Amniotic stem cell (primary cell): ENCODE data around the gene GMNC.

Experiments
- DNase-seq: peaks from one replicate; lab custom pipeline; 2025; lab: John Stamatoyannopoulos, UW

GMNC gene

DNA sequence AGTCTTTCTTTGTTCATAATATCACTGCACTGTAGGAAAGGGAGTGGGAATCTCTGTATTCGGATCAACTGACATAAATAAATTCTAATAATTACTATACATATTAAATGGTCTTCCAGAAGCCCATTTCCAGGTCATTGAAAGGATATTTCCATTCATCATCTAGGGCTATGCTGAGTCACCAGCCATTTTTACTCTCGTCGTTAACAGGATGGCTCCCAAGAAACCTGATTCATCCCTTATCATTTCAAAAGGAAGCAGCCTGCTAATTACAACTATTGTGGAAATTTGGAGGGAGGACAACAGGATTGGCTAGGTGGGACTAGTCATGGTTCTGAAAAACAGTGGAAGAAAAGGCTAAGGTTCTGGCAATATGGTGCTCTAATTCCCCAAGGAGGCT is 13.6 kb downstream of the GMNC start:
- no peak for DNase-seq

DNA sequence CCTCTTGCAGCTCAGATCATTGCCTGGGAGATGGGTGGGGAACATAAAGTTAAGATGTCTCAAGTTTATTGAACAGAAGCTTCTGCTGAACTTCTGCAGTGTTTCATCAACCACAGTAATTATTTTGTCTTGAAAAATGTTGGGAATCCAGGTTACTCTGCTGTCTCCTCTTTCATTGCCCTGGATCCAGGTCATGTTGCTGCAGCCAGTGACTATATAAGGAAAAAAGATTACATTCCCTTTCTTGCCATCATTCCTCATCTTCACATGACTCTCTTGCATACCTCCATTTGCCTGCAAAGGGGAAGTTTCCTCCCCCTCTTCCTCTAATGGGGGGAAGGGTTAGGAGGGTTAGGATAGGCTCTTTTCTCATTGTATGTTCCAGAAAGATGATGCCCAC is 15.1 kb downstream of the GMNC start:
- DNase-seq: no peak

DNA sequence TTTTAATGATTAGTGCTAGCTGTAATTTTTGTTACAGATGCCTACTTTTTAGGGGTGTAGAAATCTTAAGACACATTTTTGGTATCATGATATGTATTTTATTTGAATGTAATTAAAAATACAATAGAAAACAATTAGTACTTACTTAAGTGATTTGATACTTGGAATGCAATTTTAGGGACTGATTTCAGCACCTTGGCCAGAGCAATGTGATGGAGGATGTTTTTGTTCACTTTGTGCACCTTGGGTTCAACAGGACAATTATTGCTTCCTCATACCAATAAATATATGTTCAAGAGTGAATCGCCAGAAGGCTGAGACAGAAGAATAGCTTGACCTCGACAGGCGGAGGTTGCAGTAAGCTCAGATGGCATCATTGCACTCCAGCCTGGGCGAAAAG is 22.3 kb downstream of the GMNC start:
- no peak for DNase-seq

DNA sequence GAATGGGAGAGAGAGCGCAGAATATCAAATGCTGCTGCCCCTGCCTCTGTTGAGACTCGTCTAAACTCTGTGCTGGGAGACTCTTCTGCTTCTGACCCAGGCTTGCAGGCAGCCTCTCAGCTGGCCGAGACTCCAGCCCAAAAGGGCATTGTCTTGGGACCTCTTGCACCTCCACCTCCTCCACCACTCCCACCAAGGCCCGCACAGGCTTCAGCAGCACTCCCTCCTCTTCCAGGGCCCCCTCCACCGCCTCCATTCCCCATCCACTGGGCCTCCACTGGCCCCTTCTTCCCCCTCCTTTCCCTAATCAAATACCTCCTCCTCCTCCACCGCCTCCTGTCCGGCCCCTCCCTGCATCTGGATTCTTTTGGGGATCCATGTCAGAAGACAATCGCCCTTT is 31.3 kb downstream of the GMNC start:
- DNase-seq: no peak

DNA sequence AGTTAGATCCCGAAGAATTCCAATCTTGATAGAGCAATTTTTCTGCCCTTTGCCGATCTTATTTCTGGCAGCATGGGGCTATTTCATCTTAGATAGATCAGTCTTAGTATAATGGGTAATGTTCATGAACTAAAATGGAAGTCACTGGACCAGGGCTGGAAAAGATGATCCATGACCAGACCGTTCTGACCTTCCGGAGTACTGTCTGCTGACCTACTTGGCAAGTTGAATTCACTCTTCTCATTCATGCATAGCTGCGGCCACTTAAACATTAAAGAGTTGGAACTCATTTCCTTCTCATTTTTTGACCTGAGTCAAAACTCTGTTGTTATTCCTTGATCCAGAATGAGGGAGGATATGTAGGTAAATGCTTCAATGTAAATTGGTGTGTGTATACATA is 32.5 kb downstream of the GMNC start:
- no peak for DNase-seq

DNA sequence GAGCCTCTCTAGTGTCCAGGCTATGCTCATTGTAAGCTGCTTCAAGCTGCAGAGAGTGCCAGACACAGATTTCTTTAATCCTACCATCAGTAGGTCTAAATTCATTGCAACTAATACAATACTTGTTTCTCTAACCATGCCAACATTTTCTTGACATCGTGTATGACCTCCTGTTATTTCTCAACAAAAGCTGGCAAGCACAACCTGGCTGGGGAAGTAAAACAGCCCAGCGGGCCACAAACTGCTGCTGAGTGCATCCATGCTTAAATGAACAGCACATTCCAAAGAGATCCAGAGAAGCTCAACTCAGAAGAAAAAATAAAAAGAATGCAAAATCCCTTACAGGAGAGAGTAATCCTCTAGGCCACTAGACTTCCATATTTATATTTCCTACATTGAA is 36.5 kb downstream of the GMNC start:
- no peak for DNase-seq

DNA sequence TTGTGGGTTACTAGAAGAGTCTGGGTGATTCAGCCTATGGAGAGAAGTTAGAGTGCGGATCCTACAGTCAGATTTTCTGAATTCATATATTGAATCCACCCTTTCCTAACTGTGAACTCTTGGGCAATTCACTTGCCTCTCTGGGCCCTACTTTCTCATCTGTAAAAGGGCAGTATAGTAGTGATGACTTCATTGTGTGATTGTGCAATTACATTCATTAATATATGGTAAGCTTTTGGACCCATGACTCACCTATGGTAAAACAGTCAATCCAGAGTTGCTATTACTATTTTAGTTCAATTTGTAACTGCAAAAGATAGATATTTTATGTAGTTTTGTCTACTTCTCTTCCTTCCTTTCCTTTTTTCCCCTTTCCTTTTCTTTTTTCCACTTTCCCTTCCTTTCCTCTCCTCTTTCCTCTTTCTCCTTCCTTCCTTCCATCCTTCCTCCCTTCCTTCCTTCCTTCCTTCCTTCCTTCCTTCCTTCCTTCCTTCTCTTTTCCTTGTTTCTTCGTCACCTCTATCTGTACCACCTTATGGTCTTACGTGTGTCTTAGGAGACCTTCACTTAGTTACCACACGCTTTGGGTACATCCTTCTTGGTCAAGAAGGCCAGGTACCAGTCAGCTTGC is 37.0 kb downstream of the GMNC start:
- DNase-seq: no peak

DNA sequence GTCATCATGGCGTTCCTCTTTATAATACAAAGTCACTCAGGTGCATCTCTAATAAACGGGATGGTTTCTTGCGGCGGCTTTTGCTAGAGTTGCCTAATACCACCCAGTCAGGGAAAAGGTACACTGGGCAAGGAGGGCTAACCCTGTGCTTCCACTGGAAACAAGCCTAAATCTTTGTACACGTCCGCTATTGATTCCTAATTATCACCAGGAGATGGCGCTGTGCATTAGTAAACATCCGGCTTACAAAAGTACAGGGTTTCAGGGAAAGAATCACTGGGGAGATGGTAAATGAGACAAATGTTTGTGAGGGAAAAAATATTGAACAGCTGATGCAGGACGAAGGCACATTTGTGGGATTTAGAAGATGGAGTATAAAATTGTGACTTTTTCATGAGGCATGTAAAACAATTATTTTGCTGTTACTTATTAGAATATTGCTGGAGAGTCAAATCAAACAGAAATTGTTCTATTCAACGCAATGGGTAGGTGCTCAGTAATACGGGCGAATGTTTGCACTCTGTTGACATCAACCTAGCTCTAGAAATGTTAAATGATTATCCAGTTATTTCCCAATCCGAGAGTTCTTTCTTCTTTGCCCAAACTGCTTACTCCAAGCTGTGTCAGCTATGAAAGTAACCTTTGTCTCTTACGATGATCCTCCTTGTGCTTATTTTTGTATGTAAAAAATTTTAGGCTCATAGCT is 50.6 kb downstream of the GMNC start:
- peak; percentile 50 for DNase-seq

DNA sequence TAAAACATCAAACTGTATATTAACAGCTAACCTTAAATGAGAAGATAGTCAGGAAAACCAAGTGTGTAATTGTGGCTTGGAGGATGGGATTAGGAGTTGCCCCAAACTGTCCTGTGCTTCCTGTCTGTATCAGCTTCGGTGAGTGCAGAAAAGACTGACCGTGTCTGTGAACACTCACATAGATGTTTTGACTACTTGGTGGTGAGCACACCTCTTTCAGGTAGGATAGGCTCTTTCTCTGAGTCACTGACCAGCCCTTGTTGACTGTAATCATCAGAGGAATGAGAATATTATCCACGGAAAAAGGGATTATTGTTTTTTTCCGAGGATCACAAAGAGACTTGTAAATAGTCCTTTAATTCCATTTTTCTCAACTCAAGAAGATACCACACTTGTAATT is 51.5 kb downstream of the GMNC start:
- DNase-seq: no peak

DNA sequence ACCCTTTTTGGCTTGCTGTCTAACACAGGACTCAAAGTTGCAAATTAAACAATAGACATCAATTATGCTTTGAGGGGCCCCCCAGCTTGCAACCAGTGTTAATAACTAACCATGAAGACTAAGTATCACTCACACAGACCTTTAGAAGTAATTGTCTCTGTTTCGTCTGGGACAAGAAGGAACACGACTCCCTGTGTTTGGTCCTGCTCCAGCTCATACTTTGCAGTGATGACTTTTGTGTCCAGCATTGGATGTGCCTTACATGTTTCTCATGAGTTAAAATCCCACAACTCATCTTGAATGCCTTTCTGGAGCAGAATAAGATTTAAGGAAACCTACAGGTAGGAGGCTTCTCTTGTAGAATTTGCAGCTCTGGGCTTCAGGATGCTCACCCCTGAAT is 53.1 kb downstream of the GMNC start:
- no peak for DNase-seq

DNA sequence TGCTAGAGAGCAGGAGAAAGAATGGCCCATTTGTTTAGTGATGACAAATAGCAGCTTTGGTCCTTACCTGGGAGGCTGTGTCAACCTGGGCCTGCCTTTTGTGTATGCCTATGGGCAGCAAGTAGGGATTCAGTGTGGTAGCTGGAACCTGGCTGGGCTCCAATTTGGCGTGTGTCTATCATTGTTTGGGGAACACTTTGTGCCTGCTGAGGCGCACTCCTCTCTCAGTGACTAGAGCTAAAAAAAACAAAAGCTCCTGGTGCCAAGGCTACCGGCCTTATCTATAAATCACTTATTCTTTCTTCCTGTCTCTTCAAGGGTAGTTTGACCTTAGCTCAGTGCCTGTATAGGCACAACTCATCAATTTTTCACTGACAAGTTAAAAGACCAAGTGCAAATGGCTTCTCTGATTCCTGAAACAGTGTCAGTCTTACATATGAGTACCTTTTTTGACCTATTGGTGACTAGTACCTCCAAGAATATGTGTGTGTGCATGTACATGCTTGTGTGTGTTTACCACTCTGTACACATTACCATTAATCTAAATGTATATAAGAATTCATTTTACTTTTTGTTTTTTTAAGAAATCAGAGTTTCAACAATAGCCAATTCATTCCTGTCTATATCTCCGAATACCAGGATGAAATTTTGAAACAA is 54.6 kb downstream of the GMNC start:
- DNase-seq: no peak
